Pancreas (tissue), 10 donors: Measurements from ENCODE around the gene PUM1. TPM values are rescaled to one million over a fixed set of nuclear protein-coding genes. Genes with fewer than 3 reads are reported as not detected.
A peak's percentile ranks its signal among the peaks of the same experiment; 100 is the strongest.
"Not testable (repeated sequence)": the region's sequence is repeated elsewhere in the genome, so short reads cannot be mapped to it uniquely, and the experiment has no call there.

ENCODE experiments used
- ATAC-seq, 4 donors: fragments of 200-7000 bp; cut with Tn5 transposase; one replicate each; pipeline versions ENCODE4 v1.8.0 to v1.9.1; 2020; ENCODE audit warnings: mild to moderate bottlenecking in 4 of 4, moderate library complexity in 4 of 4
- DNase-seq, 6 donors: peaks; one replicate each; pipeline ENCODE4 v3.0.0-alpha.2; 2020
- FAIRE-seq: peaks from 2 replicates; lab custom pipeline; 2012; peaks lifted over from hg19 to GRCh38; lab: Jason Lieb, UNC
- H3K27ac ChIP-seq, 4 donors: fragments of 200-600 bp; sonication (generic); 1 replicate in 3 of 4; 2 replicates in 1 of 4; pipeline versions ENCODE4 v1.5.0 to v1.8.0; 2020
- H3K27me3 ChIP-seq, 4 donors: fragments of 200-600 bp; one replicate each; pipeline ENCODE4 v1.8.0; 2021
- H3K36me3 ChIP-seq, 3 donors: fragments of 200-600 bp; sonication (generic) in 1 of 3; one replicate each; pipeline versions ENCODE4 v1.5.0 to v1.8.0; 2020 to 2021
- H3K4me1 ChIP-seq, 3 donors: fragments of 200-600 bp; one replicate each; pipeline ENCODE4 v1.8.0; 2021
- H3K4me3 ChIP-seq, 4 donors: fragments of 200-600 bp; sonication (generic) in 2 of 4; one replicate each; pipeline versions ENCODE4 v1.5.0 to v1.8.0; 2020 to 2021
- H3K9me3 ChIP-seq, 4 donors: fragments of 200-600 bp; one replicate each; pipeline ENCODE4 v1.8.0; 2021
- WGBS, 2 donors: extraction: QIAGEN DNeasy Blood & Tissue Kit; methylation state at CpG; one replicate each; pipeline ENCODE4 v1.1.7; 2013; 5-methylcytosine and 5-hydroxymethylcytosine counted together
- intact Hi-C, 3 donors: fragments of 100-400 bp; cut with DNase I; formaldehyde crosslinking; loops; one replicate each; pipeline versions ENCODE4 v1.11.1 to v1.14.2; 2022
- polyA plus RNA-seq, 2 donors: library from polyadenylated mRNA; stranded (reverse); fragments of 200-250 nt; gene quantifications; one replicate each; pipeline ENCODE4 v1.2.3, GENCODE V29; 2013
- total RNA-seq, 6 donors: library from RNA; stranded (reverse); fragmentation: NEBNext Ultra II Directional in 4 of 6; extraction: Animal tissue kit (Norgen Biotek cat#: 25700) in 4 of 6; gene quantifications; one replicate each; pipeline versions ENCODE4 v1.2.1 to v1.2.4, GENCODE V29; 2021 to 2023
- TF ChIP-seq, protein P1 (sequence below), 4 donors: fragments of 200-600 bp; sonication (generic) in 3 of 4; IDR thresholded peaks; one replicate each; pipeline versions ENCODE4 v1.5.0 to v1.8.0; 2021; ENCODE audit warnings: antibody characterized with exemption in 4 of 4
- donor health status: healthy with polysubstance abuse.
- donor health status: DM: no; HTN: no; CAD: no; lungs with moderate emphysema.
- donor health status: DM: no; HTN: no; CAD: no.
- donor health status: control.
- donor health status: control.
- donor health status: Bipolar disorder and iron deficiency.
- donor health status: DM: yes; HTN: yes; CAD: no.
- donor health status: DM: no; HTN: no; CAD: no.
- donor health status: DM: no; HTN: no; CAD: no.
- donor health status: DM: yes; HTN: yes; CAD: no.

The PUM1 gene
- total and polyA plus RNA-seq, 8 donors, result 16.9 to 75.8 (median 43.1) TPM

DNA sequence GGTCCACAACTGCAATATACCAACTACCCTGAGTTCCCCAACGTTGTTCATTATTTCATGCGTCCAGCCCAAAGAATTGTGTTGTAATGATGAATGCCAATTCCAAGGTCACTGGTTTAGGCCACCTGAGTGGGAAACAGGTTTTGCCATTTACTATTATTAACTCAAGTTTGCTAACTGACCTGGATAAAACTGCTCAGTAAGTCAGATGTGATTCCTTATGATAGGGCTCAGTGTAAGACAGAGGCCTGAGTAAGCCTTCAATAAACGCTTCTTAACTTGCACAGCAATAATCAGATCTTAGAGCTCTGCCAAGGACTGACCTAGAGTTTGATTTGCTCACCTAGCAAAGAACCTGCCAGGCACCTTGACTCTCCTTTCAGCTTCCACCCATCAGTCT lies 10.0 kb downstream of the PUM1 start:
- WGBS, 2 donors, result 7 to 9% methylated on average over 3 of the region's 3 CpGs
- intact Hi-C loops, result no loop called here
- no peak for DNase-seq
- Histone ChIP-seq H3K9me3 (no peaks in the 10 kb centered on the region), H3K27ac (peak overlapping the region in 1 of 4 donors; percentile 33), H3K36me3 (peaks cover 0 to 20% (median 7%) of the 10 kb centered on the region in 3 donors), H3K27me3 (no peaks in the 10 kb centered on the region), H3K4me3 (no peak overlapping the region), H3K4me1 (peaks cover 16 to 28% (median 21%) of the 10 kb centered on the region in 3 donors)
- TF ChIP-seq, protein P1, sequence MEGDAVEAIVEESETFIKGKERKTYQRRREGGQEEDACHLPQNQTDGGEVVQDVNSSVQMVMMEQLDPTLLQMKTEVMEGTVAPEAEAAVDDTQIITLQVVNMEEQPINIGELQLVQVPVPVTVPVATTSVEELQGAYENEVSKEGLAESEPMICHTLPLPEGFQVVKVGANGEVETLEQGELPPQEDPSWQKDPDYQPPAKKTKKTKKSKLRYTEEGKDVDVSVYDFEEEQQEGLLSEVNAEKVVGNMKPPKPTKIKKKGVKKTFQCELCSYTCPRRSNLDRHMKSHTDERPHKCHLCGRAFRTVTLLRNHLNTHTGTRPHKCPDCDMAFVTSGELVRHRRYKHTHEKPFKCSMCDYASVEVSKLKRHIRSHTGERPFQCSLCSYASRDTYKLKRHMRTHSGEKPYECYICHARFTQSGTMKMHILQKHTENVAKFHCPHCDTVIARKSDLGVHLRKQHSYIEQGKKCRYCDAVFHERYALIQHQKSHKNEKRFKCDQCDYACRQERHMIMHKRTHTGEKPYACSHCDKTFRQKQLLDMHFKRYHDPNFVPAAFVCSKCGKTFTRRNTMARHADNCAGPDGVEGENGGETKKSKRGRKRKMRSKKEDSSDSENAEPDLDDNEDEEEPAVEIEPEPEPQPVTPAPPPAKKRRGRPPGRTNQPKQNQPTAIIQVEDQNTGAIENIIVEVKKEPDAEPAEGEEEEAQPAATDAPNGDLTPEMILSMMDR (IDR thresholded peaks at IDR 0.05), result no peak
- no peak for FAIRE-seq
- ATAC-seq, result peak; percentile 55 to 77 (median 68)

DNA sequence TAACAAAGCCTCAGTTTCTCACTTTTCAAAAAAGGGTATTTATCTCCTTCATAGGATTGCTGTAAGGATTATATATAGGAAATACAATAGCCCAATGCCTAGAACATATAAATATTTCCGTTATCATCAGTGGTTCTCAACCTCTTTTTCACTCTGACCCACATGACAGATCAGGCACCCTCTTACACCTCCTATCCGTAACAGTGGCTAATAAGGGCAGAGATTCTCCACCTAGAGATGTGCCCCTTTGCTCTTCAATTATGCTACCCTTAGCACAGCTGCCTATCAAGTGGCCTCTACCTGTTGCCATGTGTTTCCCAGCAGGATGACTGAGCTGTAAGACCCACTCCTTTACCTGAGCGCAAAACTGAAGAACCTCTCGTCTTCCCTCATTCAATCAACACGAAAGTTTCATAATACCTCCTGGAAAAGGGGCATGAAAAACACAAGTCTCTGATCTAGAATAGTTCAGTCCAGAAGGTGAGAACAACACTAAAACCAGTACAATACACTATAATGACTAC lies 10.5 kb downstream of the PUM1 start:
- ATAC-seq, result no peak

DNA sequence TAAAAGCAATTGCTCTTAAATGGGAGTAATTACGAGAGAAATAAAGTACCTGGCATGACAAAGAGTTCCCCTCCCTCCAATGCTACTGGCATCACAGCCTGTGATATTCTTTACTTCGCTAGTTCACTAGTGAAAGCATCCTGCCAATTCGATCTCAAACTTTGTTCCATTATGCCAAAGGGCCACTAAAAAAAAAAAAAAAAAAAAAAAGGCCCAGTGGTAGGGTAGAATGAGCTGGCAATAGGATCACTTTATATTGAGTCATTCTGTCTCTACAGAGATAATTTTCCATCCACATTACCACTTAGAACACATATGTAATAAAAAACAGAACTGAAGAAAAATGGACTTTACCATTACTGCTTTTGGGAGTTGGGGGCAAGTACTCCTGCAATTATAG lies 11.2 kb downstream of the PUM1 start:
- peaks cover 16 to 26% (median 21%) of the 10 kb centered on the region in 3 donors for H3K4me1 ChIP-seq
- ATAC-seq, result no peak

More for the DNA sequence above, 10.5 kb downstream of the PUM1 start:
- H3K27ac ChIP-seq, result no peak overlapping the region
- 73 to 75% methylated on average over 5 of the region's 5 CpGs for WGBS, 2 donors
- peaks cover 0 to 20% (median 7%) of the 10 kb centered on the region in 3 donors for H3K36me3 ChIP-seq
- H3K4me1 ChIP-seq, result peaks cover 16 to 28% (median 21%) of the 10 kb centered on the region in 3 donors
- DNase-seq (no peak), FAIRE-seq (no peak)
- no peaks in the 10 kb centered on the region for H3K27me3 ChIP-seq
- intact Hi-C loops, result no loop called here
- H3K4me3 ChIP-seq, result no peak overlapping the region
- no peaks in the 10 kb centered on the region for H3K9me3 ChIP-seq
- TF ChIP-seq, protein P1 (IDR thresholded peaks at IDR 0.05), result no peak

GRCh38 chr1:31052613-31053012 lies 12.9 kb downstream of the PUM1 start:
- intact Hi-C loops, ATAC-seq: not testable (repeated sequence)
- WGBS, 2 donors, result 77% methylated on average over 14 of the region's 14 CpGs

More for the DNA sequence above, 11.2 kb downstream of the PUM1 start:
- Histone ChIP-seq H3K27me3 (no peaks in the 10 kb centered on the region), H3K27ac (no peak overlapping the region), H3K9me3 (no peaks in the 10 kb centered on the region), H3K36me3 (peaks cover 0 to 20% (median 7%) of the 10 kb centered on the region in 3 donors), H3K4me3 (no peak overlapping the region)
- TF ChIP-seq, protein P1 (IDR thresholded peaks at IDR 0.05), result no peak
- intact Hi-C loops, result no loop called here
- WGBS, 2 donors, result 75 to 78% methylated on average over 3 of the region's 3 CpGs
- no peak for FAIRE-seq
- DNase-seq, result no peak

GRCh38 chr1:31051611-31052010 lies 13.9 kb downstream of the PUM1 start:
- Histone ChIP-seq H3K27me3 (no peaks in the 10 kb centered on the region), H3K4me3 (no peak overlapping the region), H3K9me3 (no peaks in the 10 kb centered on the region), H3K36me3 (peaks cover 0 to 4% (median 0%) of the 10 kb centered on the region in 3 donors), H3K4me1 (peaks cover 16 to 21% (median 21%) of the 10 kb centered on the region in 3 donors), H3K27ac (no peak overlapping the region)
- no peak for FAIRE-seq
- intact Hi-C loops, result no loop called here
- 27 to 31% methylated on average over 1 of the region's 1 CpG for WGBS, 2 donors
- DNase-seq, result no peak
- ATAC-seq, result no peak
- TF ChIP-seq, protein P1 (IDR thresholded peaks at IDR 0.05), result no peak

More at GRCh38 chr1:31052613-31053012, 12.9 kb downstream of the PUM1 start:
- H3K27me3 ChIP-seq, FAIRE-seq, H3K9me3 ChIP-seq, H3K27ac ChIP-seq, H3K36me3 ChIP-seq, DNase-seq, H3K4me3 ChIP-seq: not testable (repeated sequence)
- H3K4me1 ChIP-seq, result peaks cover 16 to 26% (median 21%) of the 10 kb centered on the region in 3 donors

GRCh38 chr1:31047507-31047906 lies 18.0 kb downstream of the PUM1 start:
- H3K4me1 ChIP-seq, H3K27ac ChIP-seq, DNase-seq, H3K36me3 ChIP-seq, intact Hi-C loops, H3K9me3 ChIP-seq, H3K27me3 ChIP-seq, H3K4me3 ChIP-seq, ATAC-seq, FAIRE-seq: not testable (repeated sequence)
- WGBS, 2 donors, result 73 to 88% methylated on average over 5 of the region's 5 CpGs
